Measurements from ENCODE around the gene DNAJC16.
A peak's percentile ranks its signal among the peaks of the same experiment; 100 is the strongest.
"Not testable (repeated sequence)": the region's sequence is repeated elsewhere in the genome, so short reads cannot be mapped to it uniquely, and the experiment has no call there.

The DNAJC16 gene

GRCh38 chr1:15526490-15527339, at the start of gene DNAJC16:
Gene DNAJC16, plus strand, starts transcription at chr1:15526848. Its CDS starts 2,258 bp downstream, at chr1:15529106.
- DNase-seq (ENCODE audit: low read depth): peak; percentile 100

GRCh38 chr1:15476927-15477326, 49.7 kb upstream of the DNAJC16 start:
- DNase-seq (ENCODE audit: low read depth): no peak

- DNase-seq (ENCODE audit: low read depth): peak; percentile 34
Measured at GRCh38 chr1:15477646-15478212, 48.9 kb upstream of the DNAJC16 start.

GRCh38 chr1:15479654-15480347, 46.8 kb upstream of the DNAJC16 start:
- no peak for DNase-seq (ENCODE audit: low read depth)

- not testable (repeated sequence) for DNase-seq (ENCODE audit: low read depth)
Measured at GRCh38 chr1:15482455-15482854, 44.2 kb upstream of the DNAJC16 start.

GRCh38 chr1:15482983-15483543, 43.6 kb upstream of the DNAJC16 start:
- not testable (repeated sequence) for DNase-seq (ENCODE audit: low read depth)

- no peak for DNase-seq (ENCODE audit: low read depth)
Measured at GRCh38 chr1:15483971-15484370, 42.7 kb upstream of the DNAJC16 start.

GRCh38 chr1:15484443-15484842, 42.2 kb upstream of the DNAJC16 start:
- not testable (repeated sequence) for DNase-seq (ENCODE audit: low read depth)

GRCh38 chr1:15485636-15486035, 41.0 kb upstream of the DNAJC16 start:
- DNase-seq (ENCODE audit: low read depth): no peak

- DNase-seq (ENCODE audit: low read depth): not testable (repeated sequence)
Measured at GRCh38 chr1:15486844-15487610, 39.6 kb upstream of the DNAJC16 start.

GRCh38 chr1:15488371-15488770, 38.3 kb upstream of the DNAJC16 start:
- DNase-seq (ENCODE audit: low read depth): no peak

GRCh38 chr1:15489052-15489736, 37.5 kb upstream of the DNAJC16 start:
- no peak for DNase-seq (ENCODE audit: low read depth)

GRCh38 chr1:15491010-15491409, 35.6 kb upstream of the DNAJC16 start:
- peak; percentile 32 for DNase-seq (ENCODE audit: low read depth)

- DNase-seq (ENCODE audit: low read depth): no peak
Measured at GRCh38 chr1:15492596-15492995, 34.1 kb upstream of the DNAJC16 start.

GRCh38 chr1:15493869-15494390, 32.7 kb upstream of the DNAJC16 start:
- no peak for DNase-seq (ENCODE audit: low read depth)

- DNase-seq (ENCODE audit: low read depth): peak; percentile 32
Measured at GRCh38 chr1:15500184-15501178, 26.2 kb upstream of the DNAJC16 start.

- peak; percentile 50 for DNase-seq (ENCODE audit: low read depth)
Measured at GRCh38 chr1:15501208-15502032, 25.2 kb upstream of the DNAJC16 start.

GRCh38 chr1:15504436-15504835, 22.2 kb upstream of the DNAJC16 start:
- no peak for DNase-seq (ENCODE audit: low read depth)

GRCh38 chr1:15506831-15507230, 19.8 kb upstream of the DNAJC16 start:
- no peak for DNase-seq (ENCODE audit: low read depth)
